Ishikawa (cell line): Measurements from ENCODE around the gene NPTN.

Experiments
- CEBPB ChIP-seq: IDR thresholded peaks from 2 replicates; pipeline ENCODE4 v1.6.1; 2012
- CREB1 ChIP-seq: IDR thresholded peaks from 2 replicates; pipeline ENCODE4 v1.6.1; 2012; ENCODE audit warnings: low read depth
- EGR1 ChIP-seq: IDR thresholded peaks from 2 replicates; pipeline ENCODE4 v1.6.1; 2012
- EP300 ChIP-seq: IDR thresholded peaks from 2 replicates; pipeline ENCODE4 v1.6.1; 2012; ENCODE audit warnings: borderline replicate concordance
- FOXM1 ChIP-seq: IDR thresholded peaks from 2 replicates; pipeline ENCODE4 v1.6.1; 2012; ENCODE audit warnings: low read depth, borderline replicate concordance
- MAX ChIP-seq: IDR thresholded peaks from 2 replicates; pipeline ENCODE4 v1.6.1; 2012
- NFIC ChIP-seq: IDR thresholded peaks from 2 replicates; pipeline ENCODE4 v1.6.1; 2012
- RAD21 ChIP-seq: IDR thresholded peaks from 2 replicates; pipeline ENCODE4 v1.6.1; 2012; ENCODE audit warnings: low read depth
- REST ChIP-seq: IDR thresholded peaks from 2 replicates; pipeline ENCODE4 v1.6.1; 2012; ENCODE audit warnings: low read depth, mild to moderate bottlenecking
- YY1 ChIP-seq: IDR thresholded peaks from 2 replicates; pipeline ENCODE4 v1.6.1; 2012; ENCODE audit warnings: low read depth
- ZBTB7A ChIP-seq: IDR thresholded peaks from 2 replicates; pipeline ENCODE4 v1.6.1; 2012; ENCODE audit warnings: low read depth
- TF ChIP-seq, protein P1 (sequence below): IDR thresholded peaks from 2 replicates; pipeline ENCODE4 v1.6.1; 2012

GRCh38 chr15:73571346-73571745, 61.8 kb downstream of the NPTN start:
- no peak for TF ChIP-seq CREB1
- TF ChIP-seq CEBPB, result no peak
- no peak for TF ChIP-seq EP300
- no peak for TF ChIP-seq NFIC
- TF ChIP-seq YY1, result no peak
- no peak for TF ChIP-seq RAD21
- TF ChIP-seq ZBTB7A, result no peak
- no peak for TF ChIP-seq EGR1
- TF ChIP-seq FOXM1, result no peak
- TF ChIP-seq REST, result no peak
- no peak for TF ChIP-seq MAX
- TF ChIP-seq, protein P1, sequence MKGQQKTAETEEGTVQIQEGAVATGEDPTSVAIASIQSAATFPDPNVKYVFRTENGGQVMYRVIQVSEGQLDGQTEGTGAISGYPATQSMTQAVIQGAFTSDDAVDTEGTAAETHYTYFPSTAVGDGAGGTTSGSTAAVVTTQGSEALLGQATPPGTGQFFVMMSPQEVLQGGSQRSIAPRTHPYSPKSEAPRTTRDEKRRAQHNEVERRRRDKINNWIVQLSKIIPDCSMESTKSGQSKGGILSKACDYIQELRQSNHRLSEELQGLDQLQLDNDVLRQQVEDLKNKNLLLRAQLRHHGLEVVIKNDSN, result no peak
